HCT116 (cell line): Measurements from ENCODE around the gene GNG7. TPM values are rescaled to one million over a fixed set of nuclear protein-coding genes. Genes with fewer than 3 reads are reported as not detected.

Experiments
- ATAC-seq: fragments of 200-7000 bp; cut with Tn5 transposase; 2 replicates; pipeline ENCODE4 v1.9.1; 2020; ENCODE audit warnings: mild to moderate bottlenecking, moderate library complexity
- BruUV-seq: library from RNA; stranded (reverse); fragments of 400-500 nt; replicated peaks from 2 replicates; lab custom pipeline; 2021; lab: Mats Ljungman, UMichigan
- CTCF ChIA-PET: fragments of 300-600 bp; sonication (Branson Sonifier 250); formaldehyde crosslinking; loops from one replicate; lab custom pipeline; 2021; ENCODE audit warnings: antibody characterized with exemption; lab: Charles Lee
- POLR2A ChIA-PET: fragments of 300-600, 350-600 bp; sonication (Branson Sonifier 250); formaldehyde crosslinking; loops from one replicate; lab custom pipeline; 2021; ENCODE audit warnings: antibody characterized with exemption; lab: Charles Lee
- RAD21 ChIA-PET, 2 experiments: fragments of 300-600 bp; sonication (Branson Sonifier 250); formaldehyde crosslinking; loops; one replicate each; lab custom pipeline; 2023; ENCODE audit warnings: low total read pairs in 2 of 2; ENCODE audit not compliant: uncharacterized antibody in 2 of 2, unreplicated experiment in 2 of 2, low non-redundant PET in 1 of 2; lab: Charles Lee
- DNase-seq: peaks from one replicate; pipeline ENCODE4 v3.0.0-alpha.2; 2010; ENCODE audit warnings: low read depth, low spot score
- H2AFZ ChIP-seq: fragments of 200-600 bp; shearing (Covaris generic), sonication (generic); 2 replicates; pipeline ENCODE4 v1.6.1; 2017; ENCODE audit warnings: low read depth, mixed run types, mixed read lengths, antibody characterized with exemption, low read length; ENCODE audit not compliant: poor library complexity, severe bottlenecking
- H3K27ac ChIP-seq: 2 replicates; pipeline ENCODE4 v1.5.1; 2012; ENCODE audit warnings: low read depth, low read length
- H3K27me3 ChIP-seq: fragments of 200-600 bp; sonication (generic); 2 replicates; pipeline ENCODE4 v1.6.1; 2016; ENCODE audit warnings: mixed run types, low read length, mixed read lengths; ENCODE audit not compliant: insufficient read depth
- H3K36me3 ChIP-seq, 2 experiments: fragments of 200-500 bp in 1 of 2; fragments of 200-600 bp in 1 of 2; sonication (Bioruptor generic) in 1 of 2; sonication (generic) in 1 of 2; 2 replicates each; pipeline versions ENCODE4 v1.5.1 to v1.6.1; 2014 to 2016; ENCODE audit warnings: low read length in 2 of 2, inconsistent platforms in 1 of 2, mixed read lengths in 1 of 2, mixed run types in 1 of 2; ENCODE audit not compliant: insufficient read depth in 2 of 2, control insufficient read depth in 1 of 2
- H3K4me1 ChIP-seq, 2 experiments: fragments of 200-600 bp in 1 of 2; sonication (generic) in 1 of 2; 2 replicates each; pipeline versions ENCODE4 v1.5.1 to v1.6.1; 2012 to 2017; ENCODE audit warnings: low read length in 2 of 2, inconsistent platforms in 1 of 2, mild to moderate bottlenecking in 1 of 2, mixed read lengths in 1 of 2, mixed run types in 1 of 2, moderate library complexity in 1 of 2; ENCODE audit not compliant: insufficient read depth in 2 of 2, control insufficient read depth in 1 of 2
- H3K4me2 ChIP-seq: fragments of 200-600 bp; sonication (generic); 2 replicates; pipeline ENCODE4 v1.6.1; 2017; ENCODE audit warnings: mixed run types, low read length, mixed read lengths
- H3K4me3 ChIP-seq, 2 experiments: fragments of 200-600 bp in 1 of 2; sonication (generic) in 1 of 2; replicated peaks in 1 of 2; 2 replicates each; pipeline ENCODE4 v1.5.1; 2011 to 2016; ENCODE audit warnings: low read length in 2 of 2, control low read depth in 1 of 2, low read depth in 1 of 2, mild to moderate bottlenecking in 1 of 2, mixed read lengths in 1 of 2, mixed run types in 1 of 2
- H3K79me2 ChIP-seq: fragments of 200-600 bp; sonication (generic); 2 replicates; pipeline ENCODE4 v1.6.1; 2017; ENCODE audit warnings: mild to moderate bottlenecking, mixed run types, low read length, moderate library complexity, mixed read lengths; ENCODE audit not compliant: insufficient read depth
- H3K9ac ChIP-seq: fragments of 200-600 bp; sonication (generic); 2 replicates; pipeline ENCODE4 v1.6.1; 2016; ENCODE audit warnings: low read length, mixed read lengths
- H3K9me2 ChIP-seq: fragments of 200-600 bp; sonication (generic), shearing (Covaris generic); 2 replicates; pipeline ENCODE4 v1.6.1; 2017; ENCODE audit warnings: mixed run types, mild to moderate bottlenecking, moderate library complexity; ENCODE audit not compliant: insufficient read depth
- H3K9me3 ChIP-seq, 2 experiments: fragments of 200-500 bp in 1 of 2; fragments of 200-600 bp in 1 of 2; sonication (Bioruptor generic) in 1 of 2; sonication (generic) in 1 of 2; 2 replicates each; pipeline ENCODE4 v1.6.1; 2014 to 2017; ENCODE audit warnings: low read length in 2 of 2, mixed read lengths in 2 of 2, inconsistent platforms in 1 of 2, low read depth in 1 of 2, mild to moderate bottlenecking in 1 of 2, mixed run types in 1 of 2, moderate library complexity in 1 of 2; ENCODE audit not compliant: control insufficient read depth in 1 of 2, insufficient read depth in 1 of 2
- H4K20me1 ChIP-seq: fragments of 200-600 bp; sonication (generic), shearing (Covaris generic); 2 replicates; pipeline ENCODE4 v1.6.1; 2017; ENCODE audit warnings: mixed run types, mild to moderate bottlenecking, moderate library complexity; ENCODE audit not compliant: insufficient read depth
- ATF3 ChIP-seq: IDR thresholded peaks from 2 replicates; pipeline ENCODE4 v1.6.1; 2012
- CBX3 ChIP-seq: IDR thresholded peaks from 2 replicates; pipeline ENCODE4 v1.6.1; 2012; ENCODE audit warnings: low read depth
- CEBPB ChIP-seq: IDR thresholded peaks from 2 replicates; pipeline ENCODE4 v1.6.1; 2012; ENCODE audit warnings: low read depth
- CTCF ChIP-seq, 3 experiments: fragments of 200-600 bp in 1 of 3; sonication (generic) in 1 of 3; IDR thresholded peaks in 2 of 3; conservative IDR thresholded peaks in 1 of 3; 2 replicates each; pipeline ENCODE4 v1.5.1; 2012 to 2017; ENCODE audit warnings: low read depth in 2 of 3, low read length in 2 of 3, antibody characterized with exemption in 1 of 3, borderline replicate concordance in 1 of 3, control low read depth in 1 of 3, mild to moderate bottlenecking in 1 of 3, mixed read lengths in 1 of 3, mixed run types in 1 of 3, moderate library complexity in 1 of 3; ENCODE audit not compliant: insufficient read depth in 1 of 3
- EGR1 ChIP-seq: IDR thresholded peaks from 2 replicates; pipeline ENCODE4 v1.6.1; 2012; ENCODE audit warnings: low read depth
- ELF1 ChIP-seq: IDR thresholded peaks from 2 replicates; pipeline ENCODE4 v1.6.1; 2012; ENCODE audit warnings: low read depth, borderline replicate concordance
- EZH2 ChIP-seq: fragments of 200-600 bp; sonication (generic); IDR thresholded peaks from 2 replicates; pipeline ENCODE4 v1.6.1; 2017; ENCODE audit warnings: antibody characterized with exemption, mixed run types
- FOSL1 ChIP-seq: IDR thresholded peaks from 2 replicates; pipeline ENCODE4 v1.6.1; 2012; ENCODE audit warnings: low read depth
- JUND ChIP-seq: IDR thresholded peaks from 2 replicates; pipeline ENCODE4 v1.6.1; 2012
- POLR2A ChIP-seq: IDR thresholded peaks from 2 replicates; pipeline ENCODE4 v1.7.0; 2011; ENCODE audit warnings: borderline replicate concordance; ENCODE audit not compliant: insufficient read depth, insufficient read length; ENCODE audit errors: extremely low read depth
- POLR2AphosphoS5 ChIP-seq: IDR thresholded peaks from 2 replicates; pipeline ENCODE4 v1.6.1; 2011; ENCODE audit warnings: mild to moderate bottlenecking, low read depth, low read length, moderate library complexity
- REST ChIP-seq: IDR thresholded peaks from 2 replicates; pipeline ENCODE4 v1.6.1; 2012; ENCODE audit warnings: low read depth
- SIN3A ChIP-seq: IDR thresholded peaks from 2 replicates; pipeline ENCODE4 v1.6.1; 2012; ENCODE audit warnings: low read depth
- SRF ChIP-seq: IDR thresholded peaks from 2 replicates; pipeline ENCODE4 v1.6.1; 2012; ENCODE audit warnings: low read depth
- TCF7L2 ChIP-seq: IDR thresholded peaks from 2 replicates; pipeline ENCODE4 v1.7.0; 2011; ENCODE audit warnings: borderline replicate concordance, inconsistent platforms; ENCODE audit not compliant: insufficient read depth, insufficient read length; ENCODE audit errors: extremely low read depth
- YY1 ChIP-seq: IDR thresholded peaks from 2 replicates; pipeline ENCODE4 v1.6.1; 2011; ENCODE audit warnings: low read length, low read depth, moderate library complexity, mild to moderate bottlenecking; ENCODE audit not compliant: insufficient replicate concordance; ENCODE audit errors: extremely low read depth
- ZBTB33 ChIP-seq: IDR thresholded peaks from 2 replicates; pipeline ENCODE4 v1.6.1; 2011; ENCODE audit warnings: mild to moderate bottlenecking, low read length, moderate library complexity; ENCODE audit not compliant: insufficient replicate concordance; ENCODE audit errors: extremely low read depth
- ZFX ChIP-seq: fragments of 450-650 bp; IDR thresholded peaks from 2 replicates; pipeline ENCODE4 v1.6.1; 2017
- ZNF274 ChIP-seq: fragments of 200-500 bp; sonication (Bioruptor generic); IDR thresholded peaks from 2 replicates; pipeline ENCODE4 v1.6.1; 2014; ENCODE audit warnings: mild to moderate bottlenecking, low read depth, low read length, inconsistent platforms
- intact Hi-C: fragments of 100-400 bp; cut with micrococcal nuclease; formaldehyde crosslinking; loops from 2 replicates; pipeline ENCODE4 v1.10.0; 2022
- total RNA-seq: library from RNA; stranded (reverse); gene quantifications from one replicate; pipeline ENCODE4 v1.2.1, GENCODE V29; 2021; ENCODE audit not compliant: unreplicated experiment

Gene GNG7
- total RNA-seq, 1 experiment from 2014 or later, result 11.3 TPM

- Histone ChIP-seq H4K20me1 (no peaks in the 10 kb centered on the region), H3K9me3 (peaks cover 10 to 11% of the 10 kb centered on the region in 2 experiments; a peak in 3 of 4 replicates), H3K9ac (no peak overlapping the region), H3K27me3 (no peaks in the 10 kb centered on the region), H3K36me3 (peaks cover 0 to 5% of the 10 kb centered on the region in 2 experiments; a peak in 2 of 4 replicates), H3K4me1 (peaks cover 5 to 18% of the 10 kb centered on the region in 2 experiments; a peak in 3 of 4 replicates), H3K4me3 (no peak overlapping the region), H3K9me2 (no peaks in the 10 kb centered on the region), H3K4me2 (no peak overlapping the region), H2AFZ (no peak overlapping the region), H3K27ac (no peak overlapping the region), H3K79me2 (peaks cover 11% of the 10 kb centered on the region; the same call in 1 of the 2 replicates)
- POLR2A ChIA-PET, result no interaction called here
- DNase-seq, result no peak
- RAD21 ChIA-PET, result no interaction called here
- no TSS peak for BruUV-seq
- no peak for ATAC-seq
- CTCF ChIA-PET, result no interaction called here
- intact Hi-C loops, result no loop called here
- no peak for TF ChIP-seq ELF1
- no peak for TF ChIP-seq CEBPB
- no peak for TF ChIP-seq ZNF274
- TF ChIP-seq ZFX, result no peak
- TF ChIP-seq SIN3A, result no peak
- no peak for TF ChIP-seq TCF7L2
- TF ChIP-seq JUND, result no peak
- no peak for TF ChIP-seq CBX3
- no peak for TF ChIP-seq ATF3
- no peak for TF ChIP-seq REST
- TF ChIP-seq SRF, result no peak
- TF ChIP-seq POLR2AphosphoS5, result no peak
- no peak for TF ChIP-seq FOSL1
- TF ChIP-seq POLR2A, result no peak
- no peak for TF ChIP-seq EGR1
- TF ChIP-seq CTCF (IDR thresholded peaks at IDR 0.05 in 2 of 3, conservative IDR thresholded peaks at IDR 0.05 in 1 of 3; ENCODE audit: borderline replicate concordance in 1 of 3, insufficient read depth in 1 of 3, low read depth in 2 of 3, low read length in 2 of 3), result no peak
- no peak for TF ChIP-seq EZH2
- TF ChIP-seq ZBTB33, result no peak
- TF ChIP-seq YY1, result no peak
Observed at GRCh38 chr19:2716722-2717637, 14.5 kb upstream of the GNG7 start.
